Uterus (tissue), 4 donors: ENCODE data around the gene KCNQ2. TPM values are rescaled to one million over a fixed set of nuclear protein-coding genes. Genes with fewer than 3 reads are reported as not detected.

Experiments used
- DNase-seq, 2 donors: peaks; one replicate each; pipeline ENCODE4 v3.0.0-alpha.2; 2019 to 2020
- H3K27ac ChIP-seq, 2 donors: fragments of 200-600 bp; sonication (generic); 1 replicate in 1 of 2; 2 replicates in 1 of 2; pipeline ENCODE4 v1.5.1; 2016 to 2018
- H3K27me3 ChIP-seq, 2 donors: fragments of 200-600 bp; sonication (generic); one replicate each; pipeline ENCODE4 v1.5.1; 2018 to 2019; ENCODE audit warnings: control low read depth in 1 of 2
- H3K36me3 ChIP-seq, 2 donors: fragments of 200-600 bp; sonication (generic); one replicate each; pipeline ENCODE4 v1.5.1; 2019; ENCODE audit warnings: control low read depth in 1 of 2
- H3K4me1 ChIP-seq, 2 donors: fragments of 200-600 bp; sonication (generic); one replicate each; pipeline ENCODE4 v1.5.1; 2018 to 2019; ENCODE audit warnings: control low read depth in 1 of 2
- H3K4me3 ChIP-seq, 2 donors: fragments of 200-600 bp; sonication (generic); 1 replicate in 1 of 2; 2 replicates in 1 of 2; pipeline ENCODE4 v1.5.1; 2018 to 2019; ENCODE audit warnings: mild to moderate bottlenecking in 1 of 2
- H3K9me3 ChIP-seq, 2 donors: fragments of 200-600 bp; sonication (generic); one replicate each; pipeline ENCODE4 v1.5.1; 2019; ENCODE audit warnings: control low read depth in 1 of 2
- POLR2A ChIP-seq, 2 donors: fragments of 450-650 bp; IDR thresholded peaks; one replicate each; pipeline ENCODE4 v1.6.1; 2016; ENCODE audit warnings: antibody characterized with exemption in 2 of 2, mild to moderate bottlenecking in 1 of 2, moderate library complexity in 1 of 2
- intact Hi-C: fragments of 100-400 bp; cut with DNase I; formaldehyde crosslinking; loops from one replicate; pipeline ENCODE4 v1.15.1; 2023; ENCODE audit warnings: low total_unique reads
- total RNA-seq, 4 donors: library from RNA; depleted of rRNA in 3 of 4; stranded (reverse); fragments of >200 nt in 3 of 4; gene quantifications; one replicate each; pipeline versions ENCODE4 v1.1.0 to v1.2.4, GENCODE V29; 2014 to 2023
- TF ChIP-seq, protein P1 (sequence below), 4 experiments: fragments of 200-600 bp in 2 of 4; fragments of 450-650 bp in 2 of 4; sonication (generic) in 2 of 4; IDR thresholded peaks; one replicate each; pipeline ENCODE4 v1.5.1; 2016 to 2019; ENCODE audit warnings: antibody characterized with exemption in 4 of 4, mild to moderate bottlenecking in 2 of 4, moderate library complexity in 1 of 4
- donor health status: DM: yes; HTN: yes; CAD: no.

The KCNQ2 gene
- total RNA-seq, 4 donors from 2014 or later = 1.2 to 4.9 TPM; not detected in 2

DNA sequence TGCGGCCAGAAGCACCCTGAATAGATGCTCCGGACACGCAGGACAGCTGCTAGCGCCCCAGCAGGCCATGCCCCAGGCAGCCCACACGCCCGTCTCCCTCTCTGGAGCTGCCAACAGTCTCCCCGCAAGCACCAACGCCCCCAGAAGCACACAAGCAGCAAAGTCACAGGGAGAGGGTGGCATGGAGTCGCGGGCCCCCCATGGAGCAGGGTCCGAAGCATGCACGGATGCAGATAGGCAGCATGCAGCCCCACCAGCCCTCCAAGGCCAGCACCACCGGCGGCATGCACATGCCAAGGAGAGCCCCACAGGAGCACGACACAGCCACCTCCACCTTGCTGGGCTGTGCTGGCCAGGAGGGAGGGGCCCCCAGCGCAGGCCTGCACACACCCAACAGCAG lies 53.8 kb downstream of the KCNQ2 start:
- DNase-seq = no peak
- intact Hi-C loops = no loop called here
- no peak for TF ChIP-seq POLR2A (IDR thresholded peaks at IDR 0.05)
- TF ChIP-seq, protein P1, sequence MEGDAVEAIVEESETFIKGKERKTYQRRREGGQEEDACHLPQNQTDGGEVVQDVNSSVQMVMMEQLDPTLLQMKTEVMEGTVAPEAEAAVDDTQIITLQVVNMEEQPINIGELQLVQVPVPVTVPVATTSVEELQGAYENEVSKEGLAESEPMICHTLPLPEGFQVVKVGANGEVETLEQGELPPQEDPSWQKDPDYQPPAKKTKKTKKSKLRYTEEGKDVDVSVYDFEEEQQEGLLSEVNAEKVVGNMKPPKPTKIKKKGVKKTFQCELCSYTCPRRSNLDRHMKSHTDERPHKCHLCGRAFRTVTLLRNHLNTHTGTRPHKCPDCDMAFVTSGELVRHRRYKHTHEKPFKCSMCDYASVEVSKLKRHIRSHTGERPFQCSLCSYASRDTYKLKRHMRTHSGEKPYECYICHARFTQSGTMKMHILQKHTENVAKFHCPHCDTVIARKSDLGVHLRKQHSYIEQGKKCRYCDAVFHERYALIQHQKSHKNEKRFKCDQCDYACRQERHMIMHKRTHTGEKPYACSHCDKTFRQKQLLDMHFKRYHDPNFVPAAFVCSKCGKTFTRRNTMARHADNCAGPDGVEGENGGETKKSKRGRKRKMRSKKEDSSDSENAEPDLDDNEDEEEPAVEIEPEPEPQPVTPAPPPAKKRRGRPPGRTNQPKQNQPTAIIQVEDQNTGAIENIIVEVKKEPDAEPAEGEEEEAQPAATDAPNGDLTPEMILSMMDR (IDR thresholded peaks at IDR 0.05) = no peak
- no peak overlapping the region for H3K4me3 ChIP-seq
- H3K9me3 ChIP-seq = no peaks in the 10 kb centered on the region
- H3K27ac ChIP-seq = no peak overlapping the region
- H3K27me3 ChIP-seq = no peaks in the 10 kb centered on the region
- no peaks in the 10 kb centered on the region for H3K4me1 ChIP-seq
- H3K36me3 ChIP-seq = no peaks in the 10 kb centered on the region

DNA sequence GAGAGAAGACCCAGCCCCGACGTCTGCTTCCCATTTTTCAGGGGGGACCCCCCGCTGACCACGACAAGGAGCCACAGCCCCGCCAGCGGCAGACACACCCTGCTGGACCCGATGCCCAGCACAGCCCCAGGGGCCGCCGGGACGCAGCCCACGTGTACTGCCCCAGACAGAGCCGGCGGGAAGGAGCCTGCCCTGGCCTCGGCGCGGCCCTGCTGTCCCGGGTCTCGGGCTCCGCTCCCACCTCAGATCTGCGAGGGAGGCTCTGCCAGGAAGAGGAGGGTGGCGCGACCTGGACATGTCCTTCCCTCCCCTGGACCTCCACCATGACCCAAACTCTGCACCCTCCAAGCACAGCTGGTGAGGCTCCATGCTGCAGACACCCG lies 54.7 kb downstream of the KCNQ2 start:
- no peak overlapping the region for H3K27ac ChIP-seq
- H3K9me3 ChIP-seq = no peaks in the 10 kb centered on the region
- no peak for TF ChIP-seq POLR2A (IDR thresholded peaks at IDR 0.05)
- TF ChIP-seq, protein P1 (IDR thresholded peaks at IDR 0.05) = no peak
- H3K4me3 ChIP-seq = no peak overlapping the region
- no peaks in the 10 kb centered on the region for H3K4me1 ChIP-seq
- intact Hi-C loops = no loop called here
- no peaks in the 10 kb centered on the region for H3K36me3 ChIP-seq
- no peaks in the 10 kb centered on the region for H3K27me3 ChIP-seq
- no peak for DNase-seq

DNA sequence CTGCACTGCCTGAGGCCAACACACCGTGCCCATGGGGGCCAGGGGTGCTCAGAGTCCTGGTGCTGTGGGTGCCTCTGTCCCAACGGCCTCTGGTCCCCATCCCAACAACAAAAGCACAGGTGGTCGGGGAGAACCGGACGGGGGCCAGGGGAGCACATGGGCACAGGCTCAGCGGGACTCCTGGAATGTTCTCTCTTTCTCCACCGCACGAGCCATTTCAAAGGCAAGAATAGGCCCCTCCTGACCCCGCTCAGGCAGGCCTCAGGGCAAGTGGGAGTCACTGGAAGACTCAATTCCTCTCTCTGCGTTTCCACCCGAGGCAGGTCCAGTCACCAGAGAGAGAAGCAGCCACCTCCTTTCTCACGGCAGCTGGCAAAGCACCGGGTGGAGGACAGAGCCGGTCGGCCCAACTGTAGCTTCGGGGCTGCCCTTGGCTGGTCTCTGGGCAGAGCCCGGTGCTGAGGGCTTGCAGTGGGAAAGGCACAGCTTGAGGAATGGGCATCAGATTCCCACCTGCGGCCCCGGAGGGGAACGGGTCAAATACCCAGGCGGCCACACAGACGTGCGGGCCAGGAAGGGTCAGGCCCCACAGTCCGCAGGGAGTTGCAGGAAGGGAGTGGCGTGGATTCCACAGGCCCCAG lies 55.2 kb downstream of the KCNQ2 start:
- intact Hi-C loops = no loop called here
- Histone ChIP-seq H3K9me3 (no peaks in the 10 kb centered on the region), H3K27me3 (no peaks in the 10 kb centered on the region), H3K27ac (no peak overlapping the region), H3K4me3 (no peak overlapping the region), H3K4me1 (no peaks in the 10 kb centered on the region), H3K36me3 (no peaks in the 10 kb centered on the region)
- no peak for DNase-seq
- TF ChIP-seq, protein P1 (IDR thresholded peaks at IDR 0.05) = no peak
- TF ChIP-seq POLR2A (IDR thresholded peaks at IDR 0.05) = no peak

DNA sequence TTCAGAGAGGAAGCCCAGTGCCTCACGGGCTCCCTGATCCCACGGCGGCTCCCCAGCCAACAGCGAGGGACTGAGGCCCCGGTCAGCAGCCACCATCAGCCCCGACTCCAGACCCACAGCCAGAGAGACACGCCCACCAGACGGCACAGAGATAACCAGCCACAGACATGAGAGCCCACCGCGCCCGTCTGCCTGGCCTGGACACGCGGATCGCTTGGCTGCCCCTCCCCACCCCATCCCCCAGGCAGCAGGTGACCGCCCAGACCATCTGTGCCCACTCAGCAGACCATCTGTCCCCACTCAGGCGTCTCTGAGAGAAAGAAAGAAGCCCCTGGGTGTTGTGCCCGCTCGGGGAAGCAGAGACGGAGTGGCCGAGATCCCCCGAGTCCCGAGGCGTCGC lies 55.8 kb downstream of the KCNQ2 start:
- no peaks in the 10 kb centered on the region for H3K9me3 ChIP-seq
- no peak for DNase-seq
- no peak overlapping the region for H3K4me3 ChIP-seq
- H3K36me3 ChIP-seq = no peaks in the 10 kb centered on the region
- intact Hi-C loops = no loop called here
- TF ChIP-seq POLR2A (IDR thresholded peaks at IDR 0.05) = no peak
- TF ChIP-seq, protein P1 (IDR thresholded peaks at IDR 0.05) = no peak
- no peaks in the 10 kb centered on the region for H3K27me3 ChIP-seq
- no peaks in the 10 kb centered on the region for H3K4me1 ChIP-seq
- no peak overlapping the region for H3K27ac ChIP-seq

DNA sequence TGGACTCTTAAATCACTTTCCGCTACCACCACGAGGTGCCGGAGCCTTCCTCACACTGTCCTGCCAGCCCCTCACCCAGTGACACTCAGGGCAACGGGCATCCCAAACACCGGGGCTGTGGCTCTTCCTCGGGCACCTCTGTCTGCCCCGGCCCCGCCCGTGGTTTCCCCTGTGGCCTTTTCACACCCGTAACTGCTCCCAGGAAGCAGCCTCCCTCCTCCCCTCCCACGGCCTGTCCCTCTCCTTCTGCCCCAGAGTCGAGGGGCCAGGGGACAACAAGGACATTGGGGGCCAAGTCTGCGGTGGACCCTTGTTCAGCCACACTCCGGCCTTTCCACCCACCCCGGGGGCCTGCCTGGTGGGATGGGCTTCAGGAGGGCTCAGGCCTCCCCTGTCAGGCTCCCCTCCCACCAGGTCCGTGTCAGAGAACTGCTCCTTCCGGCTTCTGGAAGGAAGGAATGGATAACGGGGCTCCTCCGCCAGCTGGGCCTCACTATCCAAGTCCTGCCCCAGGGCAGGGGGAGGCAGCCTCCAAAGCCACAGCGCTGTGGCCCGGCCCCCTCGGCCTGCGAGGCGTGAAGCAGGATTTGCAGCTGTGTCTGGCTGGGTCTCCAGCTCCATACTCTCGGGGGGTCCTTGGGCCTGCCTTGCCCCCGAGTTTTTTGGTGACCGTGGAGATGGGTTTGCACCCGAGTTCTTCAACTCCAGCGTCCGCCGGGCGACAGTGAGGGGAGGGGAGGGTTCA lies 56.6 kb downstream of the KCNQ2 start:
- H3K9me3 ChIP-seq = no peaks in the 10 kb centered on the region
- no peak for TF ChIP-seq POLR2A (IDR thresholded peaks at IDR 0.05)
- TF ChIP-seq, protein P1 (IDR thresholded peaks at IDR 0.05) = no peak
- intact Hi-C loops = no loop called here
- no peak for DNase-seq
- H3K36me3 ChIP-seq = no peaks in the 10 kb centered on the region
- no peak overlapping the region for H3K27ac ChIP-seq
- no peaks in the 10 kb centered on the region for H3K27me3 ChIP-seq
- no peak overlapping the region for H3K4me3 ChIP-seq
- H3K4me1 ChIP-seq = no peaks in the 10 kb centered on the region
